GM23338 (cell line): ENCODE data around the gene PKNOX2. TPM values are rescaled to one million over a fixed set of nuclear protein-coding genes. Genes with fewer than 3 reads are reported as not detected.

ENCODE experiments used
- ATAC-seq: fragments of 200-7000 bp; cut with Tn5 transposase; 3 replicates; pipeline ENCODE4 v1.9.1; 2020
- DNase-seq: peaks from one replicate; pipeline ENCODE4 v3.0.0-alpha.2; 2015; ENCODE audit warnings: low spot score
- H2AFZ ChIP-seq: fragments of 200-600 bp; sonication (generic); 2 replicates; pipeline ENCODE4 v1.8.0; 2016; ENCODE audit warnings: antibody characterized with exemption, mild to moderate bottlenecking, moderate library complexity
- H3F3A ChIP-seq: fragments of 200-600 bp; sonication (generic); replicated peaks from 2 replicates; pipeline ENCODE4 v1.8.0; 2017; ENCODE audit warnings: antibody characterized with exemption, mixed run types, low read depth
- H3K27ac ChIP-seq: fragments of 200-600 bp; sonication (generic); 2 replicates; pipeline ENCODE4 v1.6.1; 2016; ENCODE audit warnings: low read depth
- H3K27me3 ChIP-seq: fragments of 200-600 bp; sonication (generic); 2 replicates; pipeline ENCODE4 v1.8.0; 2016; ENCODE audit warnings: mild to moderate bottlenecking, mixed run types, moderate library complexity; ENCODE audit not compliant: insufficient read depth
- H3K36me3 ChIP-seq: fragments of 200-600 bp; sonication (generic); 2 replicates; pipeline ENCODE4 v1.8.0; 2016; ENCODE audit warnings: mild to moderate bottlenecking; ENCODE audit not compliant: insufficient read depth
- H3K4me1 ChIP-seq: fragments of 200-600 bp; sonication (generic); 2 replicates; pipeline ENCODE4 v1.8.0; 2016; ENCODE audit warnings: mild to moderate bottlenecking, moderate library complexity; ENCODE audit not compliant: insufficient read depth
- H3K4me2 ChIP-seq: fragments of 200-600 bp; sonication (generic); 2 replicates; pipeline ENCODE4 v1.7.1; 2017; ENCODE audit warnings: mixed run types
- H3K4me3 ChIP-seq: fragments of 200-600 bp; sonication (generic); 2 replicates; pipeline ENCODE4 v1.6.1; 2016; ENCODE audit warnings: mixed run types
- H3K79me2 ChIP-seq: fragments of 200-600 bp; sonication (generic); replicated peaks from 2 replicates; pipeline ENCODE4 v1.8.0; 2017; ENCODE audit warnings: mild to moderate bottlenecking; ENCODE audit not compliant: insufficient read depth
- H3K9me2 ChIP-seq: fragments of 200-600 bp; sonication (generic); 2 replicates; pipeline ENCODE4 v1.8.0; 2017; ENCODE audit not compliant: insufficient read depth
- H4K20me1 ChIP-seq: fragments of 200-600 bp; sonication (generic); replicated peaks from 2 replicates; pipeline ENCODE4 v1.8.0; 2017; ENCODE audit warnings: mild to moderate bottlenecking; ENCODE audit not compliant: insufficient read depth
- H3K27ac Mint-ChIP-seq: 2 replicates; pipeline ENCODE4 v1.8.0; 2020; ENCODE audit warnings: inconsistent platforms, mild to moderate bottlenecking, moderate library complexity, mixed read lengths
- H3K27me3 Mint-ChIP-seq: 3 replicates; pipeline ENCODE4 v1.8.0; 2022; ENCODE audit warnings: low read depth, mild to moderate bottlenecking, moderate library complexity, mixed read lengths, inconsistent platforms; ENCODE audit not compliant: insufficient read depth, poor library complexity
- H3K36me3 Mint-ChIP-seq: 3 replicates; pipeline ENCODE4 v1.8.0; 2021; ENCODE audit warnings: low read depth, mild to moderate bottlenecking, inconsistent platforms, moderate library complexity, mixed read lengths
- H3K4me1 Mint-ChIP-seq: 3 replicates; pipeline ENCODE4 v1.8.0; 2020; ENCODE audit warnings: mild to moderate bottlenecking, inconsistent platforms, mixed read lengths
- H3K4me3 Mint-ChIP-seq: 3 replicates; pipeline ENCODE4 v1.8.0; 2021; ENCODE audit warnings: moderate library complexity, mild to moderate bottlenecking, inconsistent platforms, mixed read lengths
- H3K9me3 Mint-ChIP-seq: 3 replicates; pipeline ENCODE4 v1.8.0; 2020; ENCODE audit warnings: moderate library complexity, mild to moderate bottlenecking, inconsistent platforms, mixed read lengths
- CREB1 ChIP-seq: fragments of 250-450 bp; sonication (Bioruptor Pico); IDR thresholded peaks from 2 replicates; pipeline ENCODE4 v1.5.0; 2020; ENCODE audit warnings: low read depth, mild to moderate bottlenecking, moderate library complexity
- CTCF ChIP-seq, 2 experiments: fragments of 200-600 bp in 1 of 2; sonication (generic) in 1 of 2; conservative IDR thresholded peaks; 2 replicates each; pipeline versions ENCODE4 v1.5.1 to v1.6.1; 2016 to 2017; ENCODE audit warnings: antibody characterized with exemption in 2 of 2, low read depth in 2 of 2, mild to moderate bottlenecking in 2 of 2, moderate library complexity in 1 of 2
- EZH2 ChIP-seq: fragments of 200-600 bp; sonication (generic); IDR thresholded peaks from one replicate; pipeline ENCODE4 v1.8.0; 2017; ENCODE audit warnings: antibody characterized with exemption, mild to moderate bottlenecking, low read depth; ENCODE audit not compliant: unreplicated experiment
- EZH2phosphoT487 ChIP-seq: fragments of 200-600 bp; sonication (generic); IDR thresholded peaks from one replicate; pipeline ENCODE4 v1.8.1; 2018; ENCODE audit warnings: antibody characterized with exemption; ENCODE audit not compliant: unreplicated experiment
- JUNB ChIP-seq: IDR thresholded peaks from one replicate; pipeline ENCODE4 v1.6.1; 2016; ENCODE audit warnings: antibody characterized with exemption; ENCODE audit not compliant: unreplicated experiment
- NANOG ChIP-seq: IDR thresholded peaks from 2 replicates; pipeline ENCODE4 v1.6.1; 2016; ENCODE audit warnings: antibody characterized with exemption, borderline replicate concordance
- POLR2AphosphoS5 ChIP-seq: IDR thresholded peaks from 2 replicates; pipeline ENCODE4 v1.6.1; 2016; ENCODE audit warnings: antibody characterized with exemption, low read depth
- REST ChIP-seq: IDR thresholded peaks from one replicate; pipeline ENCODE4 v1.6.1; 2018; ENCODE audit warnings: antibody characterized with exemption; ENCODE audit not compliant: unreplicated experiment
- STAT1 ChIP-seq: IDR thresholded peaks from one replicate; pipeline ENCODE4 v1.6.1; 2016; ENCODE audit warnings: antibody characterized with exemption; ENCODE audit not compliant: unreplicated experiment
- ZNF114 ChIP-seq: fragments of 250-450 bp; sonication (Bioruptor Pico); IDR thresholded peaks from 2 replicates; pipeline ENCODE4 v1.5.0; 2020; ENCODE audit warnings: mild to moderate bottlenecking, moderate library complexity
- ZNF331 ChIP-seq: fragments of 250-450 bp; sonication (Bioruptor Pico); IDR thresholded peaks from 2 replicates; pipeline ENCODE4 v1.5.0; 2020; ENCODE audit warnings: low read depth, mild to moderate bottlenecking, moderate library complexity
- ZNF462 ChIP-seq: fragments of 250-450 bp; sonication (Bioruptor Pico); IDR thresholded peaks from 2 replicates; pipeline ENCODE4 v1.5.0; 2020; ENCODE audit warnings: mild to moderate bottlenecking, moderate library complexity
- polyA plus RNA-seq: library from polyadenylated mRNA; unstranded; fragments of >200 nt; fragmentation: Nextera tagmentation; extraction: Ambion mirVana; gene quantifications from 2 replicates; pipeline ENCODE4 v1.2.1, GENCODE V29; 2016
- total RNA-seq: library from RNA; depleted of rRNA; stranded (reverse); fragments of >200 nt; shearing (Covaris generic); gene quantifications from 2 replicates; pipeline ENCODE4 v1.2.3, GENCODE V29; 2014

PKNOX2 gene
- total and polyA plus RNA-seq, 2 experiments from 2014 or later, result 0.42 to 0.83 TPM

GRCh38 chr11:125402435-125402834 lies 237.9 kb downstream of the PKNOX2 start:
- Histone ChIP-seq H3K4me2 (no peak overlapping the region), H3K4me1 (peaks cover 30% of the 10 kb centered on the region), H3K4me3 (no peak overlapping the region), H3K79me2 (no peaks in the 10 kb centered on the region), H4K20me1 (no peaks in the 10 kb centered on the region), H3K27me3 (no peaks in the 10 kb centered on the region), H3K27ac (no peak overlapping the region), H3K36me3 (no peaks in the 10 kb centered on the region), H3F3A (no peaks in the 10 kb centered on the region), H2AFZ (0 out of 2 replicates have a peak overlapping the region, but pooled peaks have one; percentile 21), H3K9me2 (0 out of 2 replicates have a peak, but pooled peaks cover 2% of the 10 kb centered on the region)
- Mint-ChIP-seq H3K4me3 (no peak overlapping the region), H3K9me3 (no peaks in the 10 kb centered on the region), H3K4me1 (peaks cover 56% of the 10 kb centered on the region), H3K27me3 (peaks cover 19% of the 10 kb centered on the region), H3K27ac (no peak overlapping the region), H3K36me3 (no peaks in the 10 kb centered on the region)
- no peak for TF ChIP-seq ZNF114 (CRISPR knock-in tag)
- TF ChIP-seq NANOG, result no peak
- TF ChIP-seq ZNF462 (CRISPR knock-in tag), result no peak
- TF ChIP-seq CREB1, result no peak
- no peak for TF ChIP-seq JUNB
- no peak for TF ChIP-seq STAT1
- TF ChIP-seq ZNF331 (CRISPR knock-in tag), result no peak
- TF ChIP-seq EZH2, result no peak
- TF ChIP-seq REST, result no peak
- no peak for TF ChIP-seq CTCF (conservative IDR thresholded peaks at IDR 0.05; ENCODE audit: low read depth in 2 of 2)
- TF ChIP-seq EZH2phosphoT487, result no peak
- TF ChIP-seq POLR2AphosphoS5, result no peak
- ATAC-seq (no peak), DNase-seq (no peak)
